Neuronal stem cell (in vitro differentiated cells): ENCODE data around the gene GPS1.

Source experiments
- DNase-seq: peaks from one replicate; pipeline ENCODE4 v3.0.0-alpha.2; 2013; ENCODE audit warnings: low spot score
- H2AFZ ChIP-seq: one replicate; pipeline ENCODE4 v1.6.1; 2013; ENCODE audit warnings: mild to moderate bottlenecking, low read length, inconsistent platforms
- H2AK5ac ChIP-seq: 2 replicates; pipeline ENCODE4 v1.6.1; 2013; ENCODE audit warnings: low read depth, mild to moderate bottlenecking, inconsistent platforms, low read length, moderate library complexity, mixed read lengths
- H2BK120ac ChIP-seq: 2 replicates; pipeline ENCODE4 v1.6.1; 2013; ENCODE audit warnings: low read depth, mild to moderate bottlenecking, inconsistent platforms, low read length, moderate library complexity, mixed read lengths
- H2BK12ac ChIP-seq: one replicate; pipeline ENCODE4 v1.6.1; 2013; ENCODE audit warnings: low read length, inconsistent platforms
- H2BK15ac ChIP-seq: 2 replicates; pipeline ENCODE4 v1.6.1; 2013; ENCODE audit warnings: mild to moderate bottlenecking, low read length, inconsistent platforms, mixed read lengths
- H2BK5ac ChIP-seq: one replicate; pipeline ENCODE4 v1.6.1; 2013; ENCODE audit warnings: inconsistent platforms, mild to moderate bottlenecking, low read length, moderate library complexity
- H3K14ac ChIP-seq: one replicate; pipeline ENCODE4 v1.6.1; 2013; ENCODE audit warnings: low read length, inconsistent platforms
- H3K18ac ChIP-seq: 2 replicates; pipeline ENCODE4 v1.6.1; 2013; ENCODE audit warnings: low read length, inconsistent platforms
- H3K23ac ChIP-seq: 2 replicates; pipeline ENCODE4 v1.6.1; 2013; ENCODE audit warnings: low read depth, mild to moderate bottlenecking, mixed read lengths, low read length, inconsistent platforms; ENCODE audit not compliant: poor library complexity
- H3K27ac ChIP-seq: replicated peaks from 3 replicates; pipeline ENCODE4 v1.5.1; 2013; ENCODE audit warnings: low read length, inconsistent platforms
- H3K27me3 ChIP-seq, 3 experiments: 2 replicates each; pipeline ENCODE4 v1.6.1; 2013; ENCODE audit warnings: low read length in 3 of 3, mild to moderate bottlenecking in 2 of 3, inconsistent platforms in 1 of 3, low read depth in 1 of 3, mixed read lengths in 1 of 3, moderate library complexity in 1 of 3; ENCODE audit not compliant: control insufficient read depth in 3 of 3, insufficient read depth in 3 of 3
- H3K36me3 ChIP-seq, 2 donors: replicated peaks in 1 of 2; 2 replicates each; pipeline ENCODE4 v1.6.1; 2013; ENCODE audit warnings: low read length in 2 of 2; ENCODE audit not compliant: control insufficient read depth in 2 of 2, insufficient read depth in 2 of 2
- H3K4ac ChIP-seq: 2 replicates; pipeline ENCODE4 v1.6.1; 2013; ENCODE audit warnings: inconsistent platforms, mild to moderate bottlenecking, low read length, moderate library complexity
- H3K4me1 ChIP-seq, 2 donors: 1 replicate in 1 of 2; 2 replicates in 1 of 2; pipeline ENCODE4 v1.6.1; 2013; ENCODE audit warnings: low read length in 2 of 2, low read depth in 1 of 2; ENCODE audit not compliant: control insufficient read depth in 2 of 2, insufficient read depth in 1 of 2
- H3K4me2 ChIP-seq: one replicate; pipeline ENCODE4 v1.6.1; 2013; ENCODE audit warnings: mild to moderate bottlenecking, low read length, inconsistent platforms; ENCODE audit not compliant: insufficient read depth, poor library complexity, severe bottlenecking
- H3K4me3 ChIP-seq, 2 donors: 2 replicates each; pipeline ENCODE4 v1.5.1; 2013; ENCODE audit warnings: low read length in 2 of 2, mild to moderate bottlenecking in 2 of 2, inconsistent platforms in 1 of 2, moderate library complexity in 1 of 2
- H3K79me1 ChIP-seq: one replicate; pipeline ENCODE4 v1.6.1; 2013; ENCODE audit warnings: low read depth, mild to moderate bottlenecking, inconsistent platforms, low read length, moderate library complexity
- H3K9ac ChIP-seq: one replicate; pipeline ENCODE4 v1.6.1; 2013; ENCODE audit warnings: mild to moderate bottlenecking, low read depth, low read length, inconsistent platforms; ENCODE audit not compliant: poor library complexity
- H3K9me3 ChIP-seq, 2 donors: replicated peaks in 1 of 2; 2 replicates each; pipeline versions ENCODE3 to v1.6.1; 2013; ENCODE audit warnings: low read length in 2 of 2, mild to moderate bottlenecking in 2 of 2, inconsistent platforms in 1 of 2, low read depth in 1 of 2, mixed read lengths in 1 of 2, moderate library complexity in 1 of 2; ENCODE audit not compliant: control insufficient read depth in 2 of 2, insufficient read depth in 1 of 2
- H4K8ac ChIP-seq: one replicate; pipeline ENCODE4 v1.6.1; 2013; ENCODE audit warnings: low read depth, mild to moderate bottlenecking, inconsistent platforms, low read length, moderate library complexity
- H4K91ac ChIP-seq: one replicate; pipeline ENCODE4 v1.6.1; 2013; ENCODE audit warnings: low read length, low read depth, mild to moderate bottlenecking, inconsistent platforms; ENCODE audit not compliant: poor library complexity
- WGBS, 2 donors: extraction: QIAGEN DNeasy Blood & Tissue Kit; methylation state at CpG; one replicate each; pipeline ENCODE4 v1.1.7; 2013; ENCODE audit warnings: missing lambda C conversion rate in 2 of 2, mixed read lengths in 1 of 2; ENCODE audit not compliant: insufficient read length in 2 of 2, insufficient replicate concordance in 1 of 2; ENCODE audit errors: extremely low coverage in 2 of 2; 5-methylcytosine and 5-hydroxymethylcytosine counted together

The GPS1 gene

GRCh38 chr17:82022981-82023446, 28.7 kb upstream of the GPS1 start, which contains the start of gene LRRC45:
Gene LRRC45 (plus strand): TSS chr17:82023305. CDS start chr17:82023644, 339 bp downstream.
- peak within 1 kb of the TSS; percentile 96 for H2BK15ac ChIP-seq
- DNase-seq, result peak; percentile 99
- no peak within 1 kb of the TSS for H3K27ac ChIP-seq
- H3K9me3 ChIP-seq, result peaks cover 0 to 2% of the 10 kb centered on the region in 2 donors
- WGBS, 2 donors, result no CpG with 5 or more reads among the region's 42 CpGs
- peak within 1 kb of the TSS; percentile 91 for H3K23ac ChIP-seq
- H3K18ac ChIP-seq, result peak within 1 kb of the TSS; percentile 96
- H2BK12ac ChIP-seq, result peak within 1 kb of the TSS; percentile 90
- H3K14ac ChIP-seq, result peak within 1 kb of the TSS; percentile 94
- H3K4me2 ChIP-seq, result peak within 1 kb of the TSS; percentile 99
- H2AFZ ChIP-seq, result peak within 1 kb of the TSS; percentile 97
- peaks cover 9 to 16% of the 10 kb centered on the region in 2 donors for H3K4me1 ChIP-seq
- H4K8ac ChIP-seq, result no peak within 1 kb of the TSS
- peak within 1 kb of the TSS; percentile 93 to 98 for H3K4me3 ChIP-seq
- peak within 1 kb of the TSS; percentile 66 for H3K4ac ChIP-seq
- peak within 1 kb of the TSS; percentile 90 for H2BK5ac ChIP-seq
- peak within 1 kb of the TSS; percentile 8 for H2BK120ac ChIP-seq
- no peaks in the 10 kb centered on the region for H3K27me3 ChIP-seq
- peaks cover 30% of the 10 kb centered on the region for H3K79me1 ChIP-seq
- no peak within 1 kb of the TSS for H4K91ac ChIP-seq
- peak within 1 kb of the TSS; percentile 98 for H2AK5ac ChIP-seq
- H3K36me3 ChIP-seq, result peaks cover 20 to 26% of the 10 kb centered on the region in 2 donors
- peak within 1 kb of the TSS; percentile 98 for H3K9ac ChIP-seq

GRCh38 chr17:82023447-82024241, 28.1 kb upstream of the GPS1 start:
- H3K23ac ChIP-seq, result peak overlapping the region; percentile 73
- H4K91ac ChIP-seq, result no peak overlapping the region
- peaks cover 9 to 16% of the 10 kb centered on the region in 2 donors for H3K4me1 ChIP-seq
- no peak for DNase-seq
- H3K14ac ChIP-seq, result peak overlapping the region; percentile 94
- peak overlapping the region; percentile 88 to 93 for H3K4me3 ChIP-seq
- peak overlapping the region; percentile 8 for H2BK120ac ChIP-seq
- H2BK15ac ChIP-seq, result peak overlapping the region; percentile 96
- H3K18ac ChIP-seq, result peak overlapping the region; percentile 96
- no peaks in the 10 kb centered on the region for H3K27me3 ChIP-seq
- peak overlapping the region; percentile 75 for H2BK12ac ChIP-seq
- peak overlapping the region; percentile 99 for H3K4me2 ChIP-seq
- peak overlapping the region; percentile 97 for H2AFZ ChIP-seq
- peak overlapping the region; percentile 98 for H3K9ac ChIP-seq
- peaks cover 30% of the 10 kb centered on the region for H3K79me1 ChIP-seq
- peak overlapping the region; percentile 90 for H2BK5ac ChIP-seq
- H3K27ac ChIP-seq, result no peak overlapping the region
- WGBS, 2 donors, result no CpG with 5 or more reads among the region's 55 CpGs
- H3K9me3 ChIP-seq, result peaks cover 0 to 2% of the 10 kb centered on the region in 2 donors
- H4K8ac ChIP-seq, result no peak overlapping the region
- peaks cover 21% of the 10 kb centered on the region in 2 donors for H3K36me3 ChIP-seq
- peak overlapping the region; percentile 98 for H2AK5ac ChIP-seq
- H3K4ac ChIP-seq, result peak overlapping the region; percentile 66

GRCh38 chr17:82024859-82025258, 26.8 kb upstream of the GPS1 start:
- no peak overlapping the region for H2BK120ac ChIP-seq

More at GRCh38 chr17:82024859-82025258, 26.8 kb upstream of the GPS1 start:
- DNase-seq, result no peak
- no peak overlapping the region for H2AK5ac ChIP-seq
- peaks cover 17 to 28% of the 10 kb centered on the region in 2 donors for H3K36me3 ChIP-seq
- peak overlapping the region; percentile 90 for H2BK5ac ChIP-seq
- peaks cover 9 to 16% of the 10 kb centered on the region in 2 donors for H3K4me1 ChIP-seq
- no peak overlapping the region for H2AFZ ChIP-seq
- peak overlapping the region; percentile 65 for H3K23ac ChIP-seq
- no peak overlapping the region for H4K91ac ChIP-seq
- no peak overlapping the region for H3K14ac ChIP-seq
- H2BK12ac ChIP-seq, result no peak overlapping the region
- H3K9me3 ChIP-seq, result peaks cover 0 to 2% of the 10 kb centered on the region in 2 donors
- WGBS, 2 donors, result no CpG with 5 or more reads among the region's 17 CpGs
- H3K27me3 ChIP-seq, result no peaks in the 10 kb centered on the region
- H3K18ac ChIP-seq, result no peak overlapping the region
- no peak overlapping the region for H3K4me3 ChIP-seq
- H3K27ac ChIP-seq, result no peak overlapping the region
- peak overlapping the region; percentile 81 for H3K9ac ChIP-seq
- no peak overlapping the region for H4K8ac ChIP-seq
- H3K4me2 ChIP-seq, result no peak overlapping the region
- peaks cover 24% of the 10 kb centered on the region for H3K79me1 ChIP-seq
- H2BK15ac ChIP-seq, result no peak overlapping the region
- no peak overlapping the region for H3K4ac ChIP-seq
